Measurements from ENCODE around the gene ICA1L.

ICA1L gene

GRCh38 chr2:202822411-202822810, 49.2 kb downstream of the ICA1L start:
- no peak for TF ChIP-seq CTCF (IDR thresholded peaks at IDR 0.05)

GRCh38 chr2:202821206-202822160, 50.1 kb downstream of the ICA1L start:
- TF ChIP-seq CTCF (IDR thresholded peaks at IDR 0.05) = no peak

DNA sequence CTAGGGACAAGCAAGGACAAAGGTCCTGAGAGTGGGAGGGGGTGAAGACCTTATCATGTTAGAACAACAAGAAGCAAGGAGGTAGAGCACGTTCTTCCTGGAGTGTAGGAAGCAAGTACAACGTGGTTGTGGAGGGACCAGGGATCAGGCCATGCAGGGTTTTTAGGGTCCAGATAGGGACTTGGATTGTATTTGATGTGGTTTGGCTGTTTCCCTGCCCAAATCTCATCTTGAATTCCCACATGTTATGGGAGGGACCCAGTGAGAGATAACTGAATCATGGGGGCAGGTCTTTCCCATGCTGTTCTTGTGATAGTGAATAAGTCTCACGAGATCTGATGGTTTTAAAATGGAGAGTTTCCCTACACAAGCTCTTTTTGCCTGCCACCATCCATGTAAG, 53.2 kb downstream of the ICA1L start:
- no peak for TF ChIP-seq CTCF (IDR thresholded peaks at IDR 0.05)

- TF ChIP-seq CTCF (IDR thresholded peaks at IDR 0.05) = no peak
Measured at GRCh38 chr2:202817771-202818170, 53.8 kb downstream of the ICA1L start.

DNA sequence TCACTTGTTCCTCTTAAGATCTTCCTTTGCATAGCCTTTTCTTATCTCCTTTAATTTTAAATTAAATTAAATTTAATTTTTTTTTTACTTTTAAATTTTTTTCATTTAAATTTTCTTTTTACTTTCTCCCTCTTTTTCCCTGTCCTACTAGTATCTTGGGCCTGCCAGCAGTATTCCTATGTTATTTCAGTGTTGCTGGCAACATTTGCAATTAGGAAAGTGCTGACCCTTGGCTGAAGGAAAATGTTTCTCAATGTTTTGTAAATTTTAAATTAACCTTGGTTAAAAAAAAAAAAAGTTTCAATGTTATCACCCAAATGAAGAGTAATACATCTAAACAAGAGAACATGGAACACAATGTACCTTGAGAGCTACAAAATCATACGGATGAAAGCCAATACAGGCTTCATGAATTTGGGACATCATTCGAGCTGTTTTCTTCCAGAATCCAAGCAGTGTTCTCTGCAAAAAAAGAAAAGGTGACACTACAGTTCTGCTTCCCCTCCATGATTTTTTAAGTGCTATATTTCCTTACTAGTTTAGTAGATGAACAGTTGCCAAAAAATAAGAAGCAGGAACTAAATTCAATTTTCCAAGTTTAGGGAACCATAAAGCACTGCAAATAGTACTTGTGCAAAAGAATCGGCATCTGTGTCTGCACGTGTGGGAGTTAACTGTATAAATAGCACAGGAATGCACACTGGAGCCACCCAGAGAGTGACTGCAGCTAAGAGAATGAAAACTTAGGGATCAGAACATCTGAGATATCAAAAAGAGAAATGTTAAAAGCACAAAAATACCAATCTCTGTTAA, 55.8 kb downstream of the ICA1L start:
- TF ChIP-seq CTCF (IDR thresholded peaks at IDR 0.05) = no peak

- TF ChIP-seq CTCF (IDR thresholded peaks at IDR 0.05) = no peak
Measured at GRCh38 chr2:202814226-202814625, 57.3 kb downstream of the ICA1L start.

- no peak for TF ChIP-seq CTCF (IDR thresholded peaks at IDR 0.05)
Measured at GRCh38 chr2:202813387-202813786, 58.2 kb downstream of the ICA1L start.
